ES-I3 (cell line): ENCODE data around the gene C3orf85.

ENCODE experiments used
- H3K36me3 ChIP-seq: 2 replicates; pipeline ENCODE4 v1.6.1; 2013; ENCODE audit warnings: mild to moderate bottlenecking, low read length, control low read depth, moderate library complexity; ENCODE audit not compliant: insufficient read depth
- H3K4me1 ChIP-seq: 2 replicates; pipeline ENCODE4 v1.6.1; 2013; ENCODE audit warnings: mild to moderate bottlenecking, control low read depth, low read length; ENCODE audit not compliant: insufficient read depth
- H3K9ac ChIP-seq: 2 replicates; pipeline ENCODE4 v1.6.1; 2013; ENCODE audit warnings: low read depth, mild to moderate bottlenecking, low read length, moderate library complexity
- H3K9me3 ChIP-seq: 2 replicates; pipeline ENCODE4 v1.6.1; 2013; ENCODE audit warnings: mild to moderate bottlenecking, low read length, moderate library complexity; ENCODE audit not compliant: control insufficient read depth, insufficient read depth

C3orf85 gene, protein sequence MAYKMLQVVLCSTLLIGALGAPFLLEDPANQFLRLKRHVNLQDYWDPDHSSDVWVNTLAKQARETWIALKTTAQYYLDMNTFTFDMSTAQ

GRCh38 chr3:109136523-109136922 lies at the start of gene C3orf85:
Gene C3orf85, plus strand, starts transcription at chr3:109136719. Its CDS starts 129 bp downstream, at chr3:109136848.
- Histone ChIP-seq H3K9me3 (no peaks in the 10 kb centered on the region), H3K9ac (no peak within 1 kb of the TSS), H3K36me3 (no peaks in the 10 kb centered on the region), H3K4me1 (no peaks in the 10 kb centered on the region)

- H3K36me3 ChIP-seq, result no peaks in the 10 kb centered on the region
- no peaks in the 10 kb centered on the region for H3K4me1 ChIP-seq
These were observed 47.3 kb upstream of the C3orf85 start for GRCh38 chr3:109089265-109089664.

DNA sequence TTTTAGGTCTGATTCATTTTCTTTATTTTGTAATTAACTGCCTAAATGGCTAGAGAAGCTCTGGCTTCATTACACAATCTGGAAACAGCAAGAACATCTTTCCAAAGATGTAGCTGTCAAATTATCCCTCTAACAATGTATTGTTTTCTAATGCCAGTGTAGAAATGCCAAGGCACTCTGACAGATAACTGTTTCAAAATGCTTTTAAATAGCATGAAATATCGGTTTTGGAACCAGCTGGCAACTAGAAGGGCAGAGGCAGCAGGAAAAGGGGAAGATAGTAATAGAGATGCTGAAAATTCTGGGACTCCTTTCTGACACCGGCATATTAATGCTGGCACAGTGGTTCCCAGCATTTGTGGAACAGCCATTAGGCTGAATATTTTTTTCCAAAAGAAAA lies 44.7 kb upstream of the C3orf85 start:
- Histone ChIP-seq H3K9ac (no peak overlapping the region), H3K36me3 (no peaks in the 10 kb centered on the region), H3K9me3 (no peaks in the 10 kb centered on the region), H3K4me1 (no peaks in the 10 kb centered on the region)

More at GRCh38 chr3:109089265-109089664, 47.3 kb upstream of the C3orf85 start:
- Histone ChIP-seq H3K9me3 (no peaks in the 10 kb centered on the region), H3K9ac (no peak overlapping the region)

DNA sequence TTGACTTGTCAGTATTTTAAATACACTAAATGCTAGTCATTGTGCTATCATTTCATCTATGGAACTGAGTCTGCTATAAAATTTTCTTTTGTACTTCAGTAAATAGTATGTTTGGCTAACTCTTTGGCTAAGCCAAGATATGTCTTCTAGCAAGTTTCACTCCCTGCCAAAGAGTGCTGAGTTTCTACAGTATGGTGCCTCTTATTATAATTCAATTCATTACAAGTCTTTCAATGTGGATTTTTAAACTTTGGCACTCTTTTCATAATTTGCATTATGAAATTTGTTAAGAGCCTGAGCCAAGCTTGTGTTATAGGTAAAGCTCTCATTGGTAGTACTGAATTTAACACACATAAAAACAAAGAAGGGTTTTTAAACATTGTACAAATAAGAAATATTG lies 43.0 kb upstream of the C3orf85 start:
- Histone ChIP-seq H3K9me3 (no peaks in the 10 kb centered on the region), H3K36me3 (no peaks in the 10 kb centered on the region), H3K9ac (no peak overlapping the region), H3K4me1 (no peaks in the 10 kb centered on the region)

- Histone ChIP-seq H3K9ac (no peak overlapping the region), H3K36me3 (no peaks in the 10 kb centered on the region), H3K9me3 (no peaks in the 10 kb centered on the region), H3K4me1 (no peaks in the 10 kb centered on the region)
These were observed 41.4 kb upstream of the C3orf85 start for GRCh38 chr3:109095166-109095565.

GRCh38 chr3:109098079-109098644 lies 38.4 kb upstream of the C3orf85 start:
- no peaks in the 10 kb centered on the region for H3K9me3 ChIP-seq
- H3K36me3 ChIP-seq, result no peaks in the 10 kb centered on the region
- no peak overlapping the region for H3K9ac ChIP-seq
- H3K4me1 ChIP-seq, result peaks cover 4% of the 10 kb centered on the region; the same call in 1 of the 2 replicates

DNA sequence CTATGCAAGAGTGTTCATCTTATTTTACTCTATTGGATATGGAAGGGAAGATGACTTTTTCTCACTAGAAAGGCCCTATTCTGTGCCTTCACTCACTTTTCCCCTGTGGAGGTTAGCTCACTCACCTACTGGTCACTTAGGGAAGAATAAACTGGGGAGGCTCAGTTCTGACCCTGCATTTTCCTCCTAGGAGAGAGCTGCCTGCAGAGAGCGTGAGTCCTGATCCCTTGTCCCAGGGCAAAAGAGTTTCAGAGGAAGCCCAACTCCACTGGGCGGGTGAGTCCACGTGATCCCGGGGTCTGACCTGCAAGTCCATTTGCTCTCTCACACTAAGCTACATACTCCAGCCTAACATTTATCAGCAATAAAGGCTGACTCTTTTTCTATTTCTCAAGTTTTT lies 26.9 kb upstream of the C3orf85 start:
- Histone ChIP-seq H3K4me1 (no peaks in the 10 kb centered on the region), H3K9ac (no peak overlapping the region), H3K9me3 (no peaks in the 10 kb centered on the region), H3K36me3 (no peaks in the 10 kb centered on the region)

DNA sequence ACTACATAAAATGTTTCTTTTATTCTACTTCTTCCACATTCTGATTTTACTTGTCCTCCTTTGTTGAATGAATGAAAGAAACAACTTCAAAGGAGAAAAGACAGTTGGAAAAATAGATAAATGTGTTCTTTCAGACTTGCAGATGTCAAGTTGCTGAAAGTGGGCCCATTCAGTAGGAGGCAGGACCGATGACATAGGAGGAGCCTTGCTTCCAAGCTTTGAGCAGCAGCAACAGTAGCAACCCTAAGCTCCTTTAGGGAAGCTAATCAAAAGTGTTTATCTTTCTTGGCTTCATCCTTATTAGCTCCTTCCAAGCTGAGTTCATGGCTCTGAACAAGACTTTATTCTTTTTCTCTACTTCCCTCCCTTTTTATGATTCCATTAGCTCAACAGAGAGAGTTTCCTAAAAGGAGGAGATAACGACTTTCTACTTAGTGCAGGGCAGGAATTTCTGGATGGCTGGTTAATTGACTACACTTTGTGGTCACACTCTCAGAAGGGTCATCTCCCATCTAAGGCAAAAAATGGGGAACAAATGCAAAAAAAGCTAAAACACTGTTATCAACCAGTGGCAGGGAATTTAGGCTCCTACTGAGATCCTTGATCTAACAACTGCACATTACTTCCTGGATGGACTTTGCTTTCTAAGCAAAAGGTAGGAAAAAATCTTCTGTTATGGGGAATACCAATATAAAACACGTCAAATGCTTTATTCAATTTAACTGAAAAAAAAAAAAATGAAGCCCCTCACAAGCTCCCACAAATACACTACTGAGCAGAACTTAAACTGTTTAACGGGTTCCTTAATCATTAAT lies 23.4 kb upstream of the C3orf85 start:
- no peaks in the 10 kb centered on the region for H3K4me1 ChIP-seq
- H3K9me3 ChIP-seq, result no peaks in the 10 kb centered on the region
- no peak overlapping the region for H3K9ac ChIP-seq
- no peaks in the 10 kb centered on the region for H3K36me3 ChIP-seq

DNA sequence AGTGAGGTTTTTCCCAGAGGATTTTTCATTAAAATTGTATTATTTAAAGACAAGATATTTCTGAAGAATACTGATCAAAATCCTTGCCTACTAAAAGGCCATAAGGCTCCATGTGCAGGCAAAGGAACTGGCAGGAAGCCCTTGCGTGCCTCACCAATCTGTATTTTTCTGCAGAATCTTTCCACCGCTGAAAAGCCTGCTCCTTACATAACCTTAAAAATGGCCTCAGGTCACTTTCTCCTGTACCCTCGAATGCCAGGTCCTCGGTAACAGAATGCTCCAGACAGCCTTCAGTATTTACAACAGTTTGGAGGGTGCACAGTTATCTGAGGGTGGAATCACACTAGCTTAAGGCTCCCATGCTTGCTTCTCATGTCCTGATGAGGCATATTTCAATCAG lies 21.8 kb upstream of the C3orf85 start:
- no peak overlapping the region for H3K9ac ChIP-seq
- H3K9me3 ChIP-seq, result no peaks in the 10 kb centered on the region
- H3K4me1 ChIP-seq, result no peaks in the 10 kb centered on the region
- no peaks in the 10 kb centered on the region for H3K36me3 ChIP-seq

- Histone ChIP-seq H3K36me3 (no peaks in the 10 kb centered on the region), H3K9me3 (no peaks in the 10 kb centered on the region), H3K4me1 (no peaks in the 10 kb centered on the region), H3K9ac (no peak overlapping the region)
These were observed 21.1 kb upstream of the C3orf85 start for GRCh38 chr3:109115451-109115850.

GRCh38 chr3:109116031-109116430 lies 20.5 kb upstream of the C3orf85 start:
- no peaks in the 10 kb centered on the region for H3K36me3 ChIP-seq
- no peaks in the 10 kb centered on the region for H3K4me1 ChIP-seq
- no peaks in the 10 kb centered on the region for H3K9me3 ChIP-seq
- H3K9ac ChIP-seq, result no peak overlapping the region

DNA sequence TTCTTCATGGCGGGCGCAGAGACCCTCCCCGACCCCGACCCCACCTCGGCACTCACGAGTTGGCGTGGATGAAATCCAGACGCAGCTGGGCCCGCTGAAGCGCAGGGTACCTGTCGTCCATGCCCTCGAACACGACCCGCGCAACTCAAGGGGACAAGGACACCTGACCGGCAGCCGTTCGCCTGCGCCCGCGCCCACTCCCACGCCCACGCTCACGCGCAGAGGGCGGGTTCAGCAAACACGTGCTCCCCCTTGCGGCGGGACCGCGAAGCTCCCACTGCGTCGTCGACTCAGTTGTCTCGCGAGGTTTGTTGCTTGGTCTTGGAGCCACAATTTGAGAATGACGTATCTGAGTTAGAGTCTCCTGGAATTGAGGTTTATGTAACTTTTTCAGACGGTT lies 18.6 kb upstream of the C3orf85 start, which contains the start of gene MORC1:
Gene MORC1 (minus strand): TSS at position 196 of the 400 bp plus-strand sequence. CDS start 75 bp downstream, at position 121.
- Histone ChIP-seq H3K36me3 (no peaks in the 10 kb centered on the region), H3K4me1 (no peaks in the 10 kb centered on the region), H3K9ac (no peak within 1 kb of the TSS), H3K9me3 (0 out of 2 replicates have a peak, but pooled peaks cover 5% of the 10 kb centered on the region)

DNA sequence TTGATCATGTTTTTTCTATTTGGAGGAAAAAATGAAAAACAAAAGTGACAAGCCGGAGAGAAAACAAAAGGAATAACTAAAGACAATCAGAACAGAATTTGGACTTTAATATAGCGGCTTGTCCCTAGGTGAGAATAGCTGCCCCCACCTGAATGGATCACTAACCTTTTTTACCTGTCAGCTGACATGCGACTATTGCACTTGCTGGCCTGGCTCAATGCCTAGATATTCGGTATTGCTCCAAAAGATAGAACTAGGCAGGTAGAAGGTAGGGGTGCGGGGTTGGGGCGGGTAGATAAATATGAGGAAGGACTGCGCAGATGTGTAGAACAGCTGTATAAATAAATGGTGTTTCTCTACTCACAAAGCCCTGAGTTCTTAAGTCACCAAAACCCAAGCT lies 17.9 kb upstream of the C3orf85 start:
- Histone ChIP-seq H3K36me3 (no peaks in the 10 kb centered on the region), H3K4me1 (no peaks in the 10 kb centered on the region), H3K9me3 (0 out of 2 replicates have a peak, but pooled peaks cover 5% of the 10 kb centered on the region), H3K9ac (no peak overlapping the region)

DNA sequence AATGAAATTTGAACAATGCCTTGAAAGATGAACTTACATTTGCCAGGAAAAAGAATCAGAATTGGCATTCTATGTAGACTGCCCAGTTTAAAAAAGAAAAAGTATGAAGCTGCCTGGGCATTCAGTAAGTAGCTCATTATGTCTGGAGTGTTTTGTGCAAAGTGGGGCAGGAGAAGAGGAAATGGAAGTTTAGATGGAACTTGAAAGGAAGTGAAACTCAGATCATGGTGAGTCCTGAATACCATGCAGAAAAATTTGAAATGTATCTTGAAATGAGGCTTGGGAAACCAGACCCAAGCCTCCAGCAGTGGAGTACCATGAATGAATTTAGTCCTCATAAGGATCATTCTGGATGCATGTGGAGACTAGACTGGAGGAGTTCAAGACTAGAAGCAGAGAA lies 13.8 kb upstream of the C3orf85 start:
- H3K9me3 ChIP-seq, result peaks cover 5% of the 10 kb centered on the region; the same call in 1 of the 2 replicates
- H3K36me3 ChIP-seq, result no peaks in the 10 kb centered on the region
- H3K4me1 ChIP-seq, result no peaks in the 10 kb centered on the region
- no peak overlapping the region for H3K9ac ChIP-seq

GRCh38 chr3:109125902-109126301 lies 10.6 kb upstream of the C3orf85 start:
- H3K36me3 ChIP-seq, result no peaks in the 10 kb centered on the region
- no peak overlapping the region for H3K9ac ChIP-seq
- peaks cover 5% of the 10 kb centered on the region; the same call in 1 of the 2 replicates for H3K9me3 ChIP-seq
- no peaks in the 10 kb centered on the region for H3K4me1 ChIP-seq
